Measurements from ENCODE around the gene FBXO17.

DNA sequence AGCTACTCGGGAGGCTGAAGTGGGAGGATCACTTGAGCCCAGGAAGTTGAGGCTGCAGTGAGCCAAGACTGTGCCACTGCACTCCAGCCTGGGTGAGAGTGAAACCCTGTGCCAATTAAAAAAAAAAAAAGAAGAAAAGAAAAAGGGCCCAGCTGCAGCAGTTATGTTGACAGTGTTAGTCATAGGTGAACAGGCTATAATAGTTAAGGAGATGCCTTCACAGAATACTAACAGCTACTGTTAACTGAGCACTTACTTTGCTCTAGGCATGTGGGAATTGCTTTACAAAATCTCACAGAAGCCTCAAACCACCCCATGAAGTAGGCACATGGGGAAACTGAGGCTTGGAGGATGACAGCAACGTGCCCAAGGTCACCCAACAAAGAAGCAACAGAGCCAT, 3.9 kb downstream of the FBXO17 start:
- TF ChIP-seq POLR2A (IDR thresholded peaks at IDR 0.05; ENCODE audit: low read length), result no peak
- TF ChIP-seq GATA1 (IDR thresholded peaks at IDR 0.05; ENCODE audit: low read depth, low read length), result no peak

Measured in erythroblast (primary cell).